ENCODE results near the gene IZUMO1R. TPM values are rescaled to one million over a fixed set of nuclear protein-coding genes. Genes with fewer than 3 reads are reported as not detected.

The IZUMO1R gene
- total RNA-seq, 1 experiment from 2014 or later: not detected

DNA sequence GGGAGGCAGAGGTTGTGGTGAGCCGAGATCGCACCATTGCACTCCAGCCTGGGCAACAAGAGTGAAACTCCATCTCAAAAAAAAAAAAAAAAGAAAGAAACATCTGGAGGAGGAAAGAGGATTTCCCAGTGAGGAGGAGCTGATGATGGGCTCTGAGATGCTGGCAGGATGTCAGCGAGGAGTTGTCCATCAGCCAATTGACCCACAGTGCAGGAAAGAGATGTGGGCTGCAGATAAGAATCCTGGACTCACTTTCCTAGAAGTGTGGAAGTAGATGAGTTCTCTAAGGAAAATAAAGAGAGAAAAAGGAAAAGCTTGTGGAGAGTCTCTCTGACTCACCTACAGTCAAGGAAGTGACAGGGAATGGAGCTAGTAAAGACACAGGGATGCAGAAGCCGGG lies 9.7 kb downstream of the IZUMO1R start (continued):
- TF ChIP-seq CREB1 (CRISPR knock-in tag; IDR thresholded peaks at IDR 0.05): no peak
- TF ChIP-seq, protein P1, sequence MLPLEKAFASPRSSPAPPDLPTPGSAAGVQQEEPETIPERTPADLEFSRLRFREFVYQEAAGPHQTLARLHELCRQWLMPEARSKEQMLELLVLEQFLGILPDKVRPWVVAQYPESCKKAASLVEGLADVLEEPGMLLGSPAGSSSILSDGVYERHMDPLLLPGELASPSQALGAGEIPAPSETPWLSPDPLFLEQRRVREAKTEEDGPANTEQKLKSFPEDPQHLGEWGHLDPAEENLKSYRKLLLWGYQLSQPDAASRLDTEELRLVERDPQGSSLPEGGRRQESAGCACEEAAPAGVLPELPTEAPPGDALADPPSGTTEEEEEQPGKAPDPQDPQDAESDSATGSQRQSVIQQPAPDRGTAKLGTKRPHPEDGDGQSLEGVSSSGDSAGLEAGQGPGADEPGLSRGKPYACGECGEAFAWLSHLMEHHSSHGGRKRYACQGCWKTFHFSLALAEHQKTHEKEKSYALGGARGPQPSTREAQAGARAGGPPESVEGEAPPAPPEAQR (CRISPR knock-in tag; IDR thresholded peaks at IDR 0.05): no peak

GRCh38 chr11:94315664-94316063 lies 11.3 kb downstream of the IZUMO1R start:
- no peak for ATAC-seq
- ChIA-PET POLR2A (no interaction called here), CTCF (interaction anchor here (1.0 kb wide), 1 partner anchor 102 kb away, joined by 3 read pairs; no protein-coding TSS in a partner anchor)

More at GRCh38 chr11:94315664-94316063, 11.3 kb downstream of the IZUMO1R start:
- Mint-ChIP-seq H3K9me3 (no peaks in the 10 kb centered on the region), H3K36me3 (no peaks in the 10 kb centered on the region), H3K27ac (no peak overlapping the region), H3K27me3 (ENCODE audit: low read depth) (no peaks in the 10 kb centered on the region; the same call in 1 of the 2 replicates), H3K4me1 (no peaks in the 10 kb centered on the region), H3K4me3 (no peak overlapping the region)
- no peak for DNase-seq (ENCODE audit: low spot score)
- no peak for TF ChIP-seq ZMAT4 (CRISPR knock-in tag; IDR thresholded peaks at IDR 0.05)
- TF ChIP-seq, protein P2, sequence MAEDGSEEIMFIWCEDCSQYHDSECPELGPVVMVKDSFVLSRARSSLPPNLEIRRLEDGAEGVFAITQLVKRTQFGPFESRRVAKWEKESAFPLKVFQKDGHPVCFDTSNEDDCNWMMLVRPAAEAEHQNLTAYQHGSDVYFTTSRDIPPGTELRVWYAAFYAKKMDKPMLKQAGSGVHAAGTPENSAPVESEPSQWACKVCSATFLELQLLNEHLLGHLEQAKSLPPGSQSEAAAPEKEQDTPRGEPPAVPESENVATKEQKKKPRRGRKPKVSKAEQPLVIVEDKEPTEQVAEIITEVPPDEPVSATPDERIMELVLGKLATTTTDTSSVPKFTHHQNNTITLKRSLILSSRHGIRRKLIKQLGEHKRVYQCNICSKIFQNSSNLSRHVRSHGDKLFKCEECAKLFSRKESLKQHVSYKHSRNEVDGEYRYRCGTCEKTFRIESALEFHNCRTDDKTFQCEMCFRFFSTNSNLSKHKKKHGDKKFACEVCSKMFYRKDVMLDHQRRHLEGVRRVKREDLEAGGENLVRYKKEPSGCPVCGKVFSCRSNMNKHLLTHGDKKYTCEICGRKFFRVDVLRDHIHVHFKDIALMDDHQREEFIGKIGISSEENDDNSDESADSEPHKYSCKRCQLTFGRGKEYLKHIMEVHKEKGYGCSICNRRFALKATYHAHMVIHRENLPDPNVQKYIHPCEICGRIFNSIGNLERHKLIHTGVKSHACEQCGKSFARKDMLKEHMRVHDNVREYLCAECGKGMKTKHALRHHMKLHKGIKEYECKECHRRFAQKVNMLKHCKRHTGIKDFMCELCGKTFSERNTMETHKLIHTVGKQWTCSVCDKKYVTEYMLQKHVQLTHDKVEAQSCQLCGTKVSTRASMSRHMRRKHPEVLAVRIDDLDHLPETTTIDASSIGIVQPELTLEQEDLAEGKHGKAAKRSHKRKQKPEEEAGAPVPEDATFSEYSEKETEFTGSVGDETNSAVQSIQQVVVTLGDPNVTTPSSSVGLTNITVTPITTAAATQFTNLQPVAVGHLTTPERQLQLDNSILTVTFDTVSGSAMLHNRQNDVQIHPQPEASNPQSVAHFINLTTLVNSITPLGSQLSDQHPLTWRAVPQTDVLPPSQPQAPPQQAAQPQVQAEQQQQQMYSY (CRISPR knock-in tag; IDR thresholded peaks at IDR 0.05): no peak
- TF ChIP-seq ATF1 (CRISPR knock-in tag; IDR thresholded peaks at IDR 0.05): no peak
- TF ChIP-seq CREB1 (CRISPR knock-in tag; IDR thresholded peaks at IDR 0.05): no peak
- TF ChIP-seq TP53 (CRISPR knock-in tag; IDR thresholded peaks at IDR 0.05): no peak
- TF ChIP-seq, protein P3, sequence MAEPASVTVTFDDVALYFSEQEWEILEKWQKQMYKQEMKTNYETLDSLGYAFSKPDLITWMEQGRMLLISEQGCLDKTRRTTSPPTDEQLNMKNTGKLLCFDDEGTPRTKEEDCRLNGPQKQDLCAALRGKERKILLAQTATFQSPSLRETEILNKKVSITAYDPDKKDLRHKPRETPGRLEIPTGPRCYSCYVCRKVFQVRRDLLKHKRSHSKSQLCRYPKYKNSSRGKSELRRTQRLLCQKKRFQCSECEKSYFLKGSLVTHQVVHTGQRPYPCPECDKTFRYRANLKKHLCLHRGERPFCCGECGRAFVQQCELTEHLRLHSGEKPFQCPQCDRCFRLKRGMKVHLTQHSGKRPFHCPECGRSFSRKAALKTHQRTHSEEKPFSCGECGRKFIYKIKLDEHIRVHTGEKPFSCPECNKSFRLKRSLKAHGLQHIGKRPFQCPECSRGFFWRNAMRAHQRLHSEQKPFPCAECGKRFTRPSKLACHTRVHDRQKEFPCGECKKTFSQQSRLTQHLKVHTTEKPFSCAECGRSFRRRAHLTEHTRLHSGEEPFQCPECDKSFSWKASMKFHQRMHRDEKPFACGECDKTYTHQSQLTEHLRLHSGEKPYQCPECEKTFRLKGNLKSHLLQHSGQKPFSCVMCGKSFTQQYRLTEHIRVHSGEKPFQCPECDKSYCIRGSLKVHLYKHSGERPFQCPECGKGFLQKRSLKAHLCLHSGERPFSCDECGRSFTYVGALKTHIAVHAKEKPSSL (CRISPR knock-in tag; conservative IDR thresholded peaks at IDR 0.05): no peak
- TF ChIP-seq AR (CRISPR knock-in tag; IDR thresholded peaks at IDR 0.05): no peak
- no peak for TF ChIP-seq IRF2 (CRISPR knock-in tag; IDR thresholded peaks at IDR 0.05; ENCODE audit: borderline replicate concordance, low read depth)
- no peak for TF ChIP-seq CBFB (CRISPR knock-in tag; IDR thresholded peaks at IDR 0.05; ENCODE audit: low read depth)
- TF ChIP-seq NR1H2 (CRISPR knock-in tag; IDR thresholded peaks at IDR 0.05): no peak
- TF ChIP-seq, protein P4, sequence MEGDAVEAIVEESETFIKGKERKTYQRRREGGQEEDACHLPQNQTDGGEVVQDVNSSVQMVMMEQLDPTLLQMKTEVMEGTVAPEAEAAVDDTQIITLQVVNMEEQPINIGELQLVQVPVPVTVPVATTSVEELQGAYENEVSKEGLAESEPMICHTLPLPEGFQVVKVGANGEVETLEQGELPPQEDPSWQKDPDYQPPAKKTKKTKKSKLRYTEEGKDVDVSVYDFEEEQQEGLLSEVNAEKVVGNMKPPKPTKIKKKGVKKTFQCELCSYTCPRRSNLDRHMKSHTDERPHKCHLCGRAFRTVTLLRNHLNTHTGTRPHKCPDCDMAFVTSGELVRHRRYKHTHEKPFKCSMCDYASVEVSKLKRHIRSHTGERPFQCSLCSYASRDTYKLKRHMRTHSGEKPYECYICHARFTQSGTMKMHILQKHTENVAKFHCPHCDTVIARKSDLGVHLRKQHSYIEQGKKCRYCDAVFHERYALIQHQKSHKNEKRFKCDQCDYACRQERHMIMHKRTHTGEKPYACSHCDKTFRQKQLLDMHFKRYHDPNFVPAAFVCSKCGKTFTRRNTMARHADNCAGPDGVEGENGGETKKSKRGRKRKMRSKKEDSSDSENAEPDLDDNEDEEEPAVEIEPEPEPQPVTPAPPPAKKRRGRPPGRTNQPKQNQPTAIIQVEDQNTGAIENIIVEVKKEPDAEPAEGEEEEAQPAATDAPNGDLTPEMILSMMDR (IDR thresholded peaks at IDR 0.05): no peak
- no peak for TF ChIP-seq ZNF121 (CRISPR knock-in tag; IDR thresholded peaks at IDR 0.05)
- TF ChIP-seq, protein P5, sequence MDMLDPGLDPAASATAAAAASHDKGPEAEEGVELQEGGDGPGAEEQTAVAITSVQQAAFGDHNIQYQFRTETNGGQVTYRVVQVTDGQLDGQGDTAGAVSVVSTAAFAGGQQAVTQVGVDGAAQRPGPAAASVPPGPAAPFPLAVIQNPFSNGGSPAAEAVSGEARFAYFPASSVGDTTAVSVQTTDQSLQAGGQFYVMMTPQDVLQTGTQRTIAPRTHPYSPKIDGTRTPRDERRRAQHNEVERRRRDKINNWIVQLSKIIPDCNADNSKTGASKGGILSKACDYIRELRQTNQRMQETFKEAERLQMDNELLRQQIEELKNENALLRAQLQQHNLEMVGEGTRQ (CRISPR knock-in tag; IDR thresholded peaks at IDR 0.05): no peak
